Panc1 (cell line): ENCODE measurements around the gene H6PD. TPM values are rescaled to one million over a fixed set of nuclear protein-coding genes. Genes with fewer than 3 reads are reported as not detected.

Source experiments
- ATAC-seq: fragments of 200-7000 bp; cut with Tn5 transposase; 2 replicates; pipeline ENCODE4 v1.9.1; 2020; ENCODE audit warnings: mild to moderate bottlenecking, moderate library complexity
- BruUV-seq: library from RNA; stranded (reverse); fragments of 400-500 nt; replicated peaks from 2 replicates; lab custom pipeline; 2021; lab: Mats Ljungman, UMichigan
- CTCF ChIA-PET: fragments of 300-600 bp; sonication (Branson Sonifier 250); formaldehyde crosslinking; loops from one replicate; lab custom pipeline; 2022; ENCODE audit warnings: antibody characterized with exemption; lab: Charles Lee
- POLR2A ChIA-PET: fragments of 300-600 bp; sonication (Branson Sonifier 250); formaldehyde crosslinking; loops from one replicate; lab custom pipeline; 2022; ENCODE audit warnings: antibody characterized with exemption; lab: Charles Lee
- DNase-seq: peaks from one replicate; pipeline ENCODE4 v3.0.0-alpha.2; 2010; ENCODE audit warnings: low read depth, low spot score
- H3K27ac ChIP-seq: 2 replicates; pipeline ENCODE4 v1.5.1; 2011; ENCODE audit warnings: mild to moderate bottlenecking, low read length, inconsistent platforms
- H3K27me3 ChIP-seq: fragments of 200-500 bp; sonication (Bioruptor generic); 2 replicates; pipeline ENCODE4 v1.6.0; 2014; ENCODE audit warnings: low read length, inconsistent platforms; ENCODE audit not compliant: control insufficient read depth, insufficient read depth
- H3K36me3 ChIP-seq: fragments of 200-500 bp; sonication (Bioruptor generic); 2 replicates; pipeline ENCODE4 v1.5.1; 2014; ENCODE audit warnings: inconsistent platforms, mild to moderate bottlenecking, low read length, moderate library complexity; ENCODE audit not compliant: control insufficient read depth, insufficient read depth
- H3K4me1 ChIP-seq: 2 replicates; pipeline ENCODE4 v1.5.1; 2011; ENCODE audit warnings: inconsistent platforms, mild to moderate bottlenecking, low read length, moderate library complexity; ENCODE audit not compliant: control insufficient read depth, insufficient read depth
- H3K4me3 ChIP-seq, 2 experiments: 2 replicates each; pipeline ENCODE4 v1.5.1; 2011 to 2012; ENCODE audit warnings: low read depth in 2 of 2, low read length in 2 of 2, mild to moderate bottlenecking in 2 of 2, inconsistent platforms in 1 of 2, moderate library complexity in 1 of 2
- H3K9me3 ChIP-seq: fragments of 200-500 bp; sonication (Bioruptor generic); 2 replicates; pipeline ENCODE4 v1.5.1; 2014; ENCODE audit warnings: low read depth, mild to moderate bottlenecking, inconsistent platforms, low read length, moderate library complexity; ENCODE audit not compliant: control insufficient read depth, insufficient read depth
- POLR2AphosphoS5 ChIP-seq: IDR thresholded peaks from 2 replicates; pipeline ENCODE4 v1.6.1; 2012; ENCODE audit warnings: mild to moderate bottlenecking, low read depth, low read length, moderate library complexity
- SIN3A ChIP-seq: IDR thresholded peaks from 2 replicates; pipeline ENCODE4 v1.6.1; 2012; ENCODE audit warnings: low read depth, mild to moderate bottlenecking, low read length, moderate library complexity, borderline replicate concordance; ENCODE audit not compliant: insufficient read depth
- TCF7L2 ChIP-seq: IDR thresholded peaks from 2 replicates; pipeline ENCODE4 v1.6.1; 2011; ENCODE audit warnings: mild to moderate bottlenecking, low read depth, low read length, inconsistent platforms
- in situ Hi-C: cut with HindIII; loops from 2 replicates; pipeline ENCODE4 v1.10.0; 2016; ENCODE audit warnings: low sequenced_read_pairs, low pct_unique_long_range_greater_than_20kb
- intact Hi-C: fragments of 100-400 bp; cut with micrococcal nuclease; formaldehyde crosslinking; loops from one replicate; pipeline ENCODE4 v1.10.0; 2022; ENCODE audit not compliant: unreplicated experiment
- total RNA-seq: library from RNA; stranded (reverse); gene quantifications from one replicate; pipeline ENCODE4 v1.2.1, GENCODE V29; 2021; ENCODE audit not compliant: unreplicated experiment
- TF ChIP-seq, protein P1 (sequence below): fragments of 450-650 bp; IDR thresholded peaks from 2 replicates; pipeline ENCODE4 v1.5.1; 2017; ENCODE audit warnings: mild to moderate bottlenecking
- TF ChIP-seq, protein P2 (sequence below), 2 experiments: IDR thresholded peaks; 2 replicates each; pipeline ENCODE4 v1.6.1; 2011 to 2012; ENCODE audit warnings: low read depth in 2 of 2, control low read depth in 1 of 2, low read length in 1 of 2, mild to moderate bottlenecking in 1 of 2, moderate library complexity in 1 of 2; ENCODE audit not compliant: insufficient read depth in 1 of 2

The H6PD gene
- total RNA-seq, 1 experiment from 2014 or later: 23.5 TPM

DNA sequence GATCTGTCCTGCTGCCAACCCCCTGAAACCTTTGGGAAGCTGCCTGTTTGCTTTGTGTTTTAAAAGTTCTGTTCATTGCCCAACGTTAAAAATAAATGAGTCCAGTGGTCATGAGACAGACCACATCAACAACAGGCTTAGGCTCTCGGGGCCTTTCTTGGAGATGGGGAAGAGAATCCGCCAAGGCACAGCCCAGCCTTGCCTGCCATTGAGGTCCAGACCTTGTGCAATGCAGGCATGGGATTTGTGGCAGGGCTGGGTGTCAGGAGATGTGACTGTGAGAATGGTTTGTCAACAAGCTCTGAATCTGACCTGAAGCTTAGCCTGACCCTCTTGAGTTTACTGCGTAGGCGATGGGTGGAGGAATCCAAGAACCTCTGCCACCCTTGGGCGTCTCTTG lies 62.3 kb downstream of the H6PD start:
- ChIA-PET CTCF (interaction anchor here (0.6 kb wide), 1 partner anchor 106 kb away, joined by 3 read pairs; no protein-coding TSS in a partner anchor), POLR2A (interaction anchor here (0.6 kb wide), 1 partner anchor 122 kb away, joined by 3 read pairs; no protein-coding TSS in a partner anchor)
- no peak overlapping the region for H3K4me3 ChIP-seq
- TF ChIP-seq, protein P1, sequence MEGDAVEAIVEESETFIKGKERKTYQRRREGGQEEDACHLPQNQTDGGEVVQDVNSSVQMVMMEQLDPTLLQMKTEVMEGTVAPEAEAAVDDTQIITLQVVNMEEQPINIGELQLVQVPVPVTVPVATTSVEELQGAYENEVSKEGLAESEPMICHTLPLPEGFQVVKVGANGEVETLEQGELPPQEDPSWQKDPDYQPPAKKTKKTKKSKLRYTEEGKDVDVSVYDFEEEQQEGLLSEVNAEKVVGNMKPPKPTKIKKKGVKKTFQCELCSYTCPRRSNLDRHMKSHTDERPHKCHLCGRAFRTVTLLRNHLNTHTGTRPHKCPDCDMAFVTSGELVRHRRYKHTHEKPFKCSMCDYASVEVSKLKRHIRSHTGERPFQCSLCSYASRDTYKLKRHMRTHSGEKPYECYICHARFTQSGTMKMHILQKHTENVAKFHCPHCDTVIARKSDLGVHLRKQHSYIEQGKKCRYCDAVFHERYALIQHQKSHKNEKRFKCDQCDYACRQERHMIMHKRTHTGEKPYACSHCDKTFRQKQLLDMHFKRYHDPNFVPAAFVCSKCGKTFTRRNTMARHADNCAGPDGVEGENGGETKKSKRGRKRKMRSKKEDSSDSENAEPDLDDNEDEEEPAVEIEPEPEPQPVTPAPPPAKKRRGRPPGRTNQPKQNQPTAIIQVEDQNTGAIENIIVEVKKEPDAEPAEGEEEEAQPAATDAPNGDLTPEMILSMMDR: no peak
- no peak for TF ChIP-seq POLR2AphosphoS5
- no peak for TF ChIP-seq TCF7L2
- TF ChIP-seq, protein P2, sequence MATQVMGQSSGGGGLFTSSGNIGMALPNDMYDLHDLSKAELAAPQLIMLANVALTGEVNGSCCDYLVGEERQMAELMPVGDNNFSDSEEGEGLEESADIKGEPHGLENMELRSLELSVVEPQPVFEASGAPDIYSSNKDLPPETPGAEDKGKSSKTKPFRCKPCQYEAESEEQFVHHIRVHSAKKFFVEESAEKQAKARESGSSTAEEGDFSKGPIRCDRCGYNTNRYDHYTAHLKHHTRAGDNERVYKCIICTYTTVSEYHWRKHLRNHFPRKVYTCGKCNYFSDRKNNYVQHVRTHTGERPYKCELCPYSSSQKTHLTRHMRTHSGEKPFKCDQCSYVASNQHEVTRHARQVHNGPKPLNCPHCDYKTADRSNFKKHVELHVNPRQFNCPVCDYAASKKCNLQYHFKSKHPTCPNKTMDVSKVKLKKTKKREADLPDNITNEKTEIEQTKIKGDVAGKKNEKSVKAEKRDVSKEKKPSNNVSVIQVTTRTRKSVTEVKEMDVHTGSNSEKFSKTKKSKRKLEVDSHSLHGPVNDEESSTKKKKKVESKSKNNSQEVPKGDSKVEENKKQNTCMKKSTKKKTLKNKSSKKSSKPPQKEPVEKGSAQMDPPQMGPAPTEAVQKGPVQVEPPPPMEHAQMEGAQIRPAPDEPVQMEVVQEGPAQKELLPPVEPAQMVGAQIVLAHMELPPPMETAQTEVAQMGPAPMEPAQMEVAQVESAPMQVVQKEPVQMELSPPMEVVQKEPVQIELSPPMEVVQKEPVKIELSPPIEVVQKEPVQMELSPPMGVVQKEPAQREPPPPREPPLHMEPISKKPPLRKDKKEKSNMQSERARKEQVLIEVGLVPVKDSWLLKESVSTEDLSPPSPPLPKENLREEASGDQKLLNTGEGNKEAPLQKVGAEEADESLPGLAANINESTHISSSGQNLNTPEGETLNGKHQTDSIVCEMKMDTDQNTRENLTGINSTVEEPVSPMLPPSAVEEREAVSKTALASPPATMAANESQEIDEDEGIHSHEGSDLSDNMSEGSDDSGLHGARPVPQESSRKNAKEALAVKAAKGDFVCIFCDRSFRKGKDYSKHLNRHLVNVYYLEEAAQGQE (IDR thresholded peaks at IDR 0.05; ENCODE audit: insufficient read depth in 1 of 2, low read depth in 2 of 2, low read length in 1 of 2): no peak
- TF ChIP-seq SIN3A: no peak
- DNase-seq: no peak
- no peaks in the 10 kb centered on the region for H3K9me3 ChIP-seq
- ATAC-seq: no peak
- in situ Hi-C loops: no loop called here
- H3K27me3 ChIP-seq: no peaks in the 10 kb centered on the region
- intact Hi-C loops: no loop called here
- BruUV-seq: no TSS peak
- H3K27ac ChIP-seq: no peak overlapping the region; the same call in 1 of the 2 replicates
- H3K36me3 ChIP-seq: no peaks in the 10 kb centered on the region; the same call in 1 of the 2 replicates
- peaks cover 45% of the 10 kb centered on the region for H3K4me1 ChIP-seq

DNA sequence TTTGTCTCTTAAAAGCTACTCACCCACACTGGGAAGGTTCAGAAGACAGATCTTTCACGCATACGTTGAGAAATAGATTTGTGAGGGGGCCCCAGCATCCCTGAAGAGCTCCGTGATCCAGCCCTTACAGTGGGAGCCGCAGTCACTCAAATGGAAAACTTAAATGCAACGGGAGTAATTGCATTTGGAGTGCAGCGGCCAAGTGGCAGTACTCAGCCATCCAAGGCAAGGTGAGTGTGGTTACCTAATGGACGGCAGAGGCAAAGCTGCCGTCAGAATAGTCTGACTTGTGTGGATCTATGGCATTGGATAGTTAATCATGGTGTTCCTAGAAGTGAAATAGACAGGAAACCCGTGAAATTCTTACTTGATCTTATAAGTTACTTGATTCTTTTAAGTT lies 63.3 kb downstream of the H6PD start:
- intact Hi-C loops: no loop called here
- ATAC-seq: no peak
- BruUV-seq: no TSS peak
- H3K36me3 ChIP-seq: no peaks in the 10 kb centered on the region; the same call in 1 of the 2 replicates
- CTCF ChIA-PET: no interaction called here
- H3K9me3 ChIP-seq: no peaks in the 10 kb centered on the region
- no peak overlapping the region for H3K27ac ChIP-seq
- TF ChIP-seq, protein P1: no peak
- TF ChIP-seq POLR2AphosphoS5: no peak
- TF ChIP-seq SIN3A: no peak
- TF ChIP-seq TCF7L2: no peak
- TF ChIP-seq, protein P2 (IDR thresholded peaks at IDR 0.05; ENCODE audit: insufficient read depth in 1 of 2, low read depth in 2 of 2, low read length in 1 of 2): no peak
- H3K4me3 ChIP-seq: no peak overlapping the region
- POLR2A ChIA-PET: interaction anchor here (0.7 kb wide), 1 partner anchor 29 kb away, joined by 3 read pairs; no protein-coding TSS in a partner anchor
- in situ Hi-C loops: no loop called here
- H3K27me3 ChIP-seq: no peaks in the 10 kb centered on the region
- DNase-seq: no peak
- H3K4me1 ChIP-seq: peaks cover 53% of the 10 kb centered on the region
